HEK293 (cell line): Measurements from ENCODE around the gene PLA2G1B.
A peak's percentile ranks its signal among the peaks of the same experiment; 100 is the strongest.

ENCODE experiments used
- IKZF3 ChIP-seq: fragments of 450-650 bp; IDR thresholded peaks from 2 replicates; pipeline ENCODE4 v1.5.0; 2018; ENCODE audit warnings: missing biosample characterization, mild to moderate bottlenecking, missing genetic modification characterization, moderate library complexity
- KLF1 ChIP-seq: fragments of 450-650 bp; formaldehyde crosslinking; IDR thresholded peaks from 2 replicates; pipeline ENCODE4 v1.5.1; 2016; ENCODE audit warnings: missing biosample characterization, missing genetic modification characterization
- KLF10 ChIP-seq: fragments of 450-650 bp; IDR thresholded peaks from 2 replicates; pipeline ENCODE4 v1.5.1; 2018; ENCODE audit warnings: missing biosample characterization, mild to moderate bottlenecking, missing genetic modification characterization
- KLF16 ChIP-seq: fragments of 450-650 bp; formaldehyde crosslinking; IDR thresholded peaks from 2 replicates; pipeline ENCODE4 v1.5.1; 2017; ENCODE audit warnings: missing biosample characterization, missing genetic modification characterization
- ZBTB20 ChIP-seq: fragments of 450-650 bp; formaldehyde crosslinking; IDR thresholded peaks from 2 replicates; pipeline ENCODE4 v1.5.1; 2016; ENCODE audit warnings: missing biosample characterization, missing genetic modification characterization
- ZBTB21 ChIP-seq: fragments of 450-650 bp; formaldehyde crosslinking; IDR thresholded peaks from 2 replicates; pipeline ENCODE4 v1.5.1; 2017; ENCODE audit warnings: missing biosample characterization, missing genetic modification characterization
- ZEB2 ChIP-seq: fragments of 450-650 bp; formaldehyde crosslinking; IDR thresholded peaks from 2 replicates; pipeline ENCODE4 v1.5.1; 2016; ENCODE audit warnings: missing biosample characterization, missing genetic modification characterization
- ZNF174 ChIP-seq: fragments of 450-650 bp; formaldehyde crosslinking; IDR thresholded peaks from 2 replicates; pipeline ENCODE4 v1.5.0; 2017; ENCODE audit warnings: missing biosample characterization, mild to moderate bottlenecking, missing genetic modification characterization
- ZNF2 ChIP-seq: fragments of 450-650 bp; formaldehyde crosslinking; IDR thresholded peaks from 2 replicates; pipeline ENCODE4 v1.5.1; 2016; ENCODE audit warnings: missing biosample characterization, missing genetic modification characterization
- ZNF24 ChIP-seq: fragments of 450-650 bp; formaldehyde crosslinking; IDR thresholded peaks from 2 replicates; pipeline ENCODE4 v1.5.1; 2016; ENCODE audit warnings: missing biosample characterization, missing genetic modification characterization
- ZNF341 ChIP-seq: fragments of 450-650 bp; formaldehyde crosslinking; IDR thresholded peaks from 2 replicates; pipeline ENCODE4; 2016; ENCODE audit warnings: low read depth, missing biosample characterization, missing genetic modification characterization
- ZNF391 ChIP-seq: fragments of 450-650 bp; formaldehyde crosslinking; IDR thresholded peaks from 2 replicates; pipeline ENCODE4 v1.5.1; 2016; ENCODE audit warnings: low read depth, missing biosample characterization, missing genetic modification characterization, borderline replicate concordance
- ZNF394 ChIP-seq: fragments of 450-650 bp; formaldehyde crosslinking; IDR thresholded peaks from 2 replicates; pipeline ENCODE4 v1.5.1; 2016; ENCODE audit warnings: missing biosample characterization, missing genetic modification characterization, mild to moderate bottlenecking, moderate library complexity, borderline replicate concordance
- ZNF404 ChIP-seq: fragments of 450-650 bp; formaldehyde crosslinking; IDR thresholded peaks from 2 replicates; pipeline ENCODE4 v1.5.1; 2017; ENCODE audit warnings: missing biosample characterization, missing genetic modification characterization
- ZNF629 ChIP-seq: fragments of 450-650 bp; formaldehyde crosslinking; IDR thresholded peaks from 2 replicates; pipeline ENCODE4 v1.5.1; 2017; ENCODE audit warnings: missing biosample characterization, missing genetic modification characterization
- ZNF76 ChIP-seq: fragments of 450-650 bp; formaldehyde crosslinking; IDR thresholded peaks from 2 replicates; pipeline ENCODE4; 2016; ENCODE audit warnings: low read depth, missing biosample characterization, missing genetic modification characterization, borderline replicate concordance
- TF ChIP-seq, protein P1 (sequence below): fragments of 450-650 bp; formaldehyde crosslinking; IDR thresholded peaks from 2 replicates; pipeline ENCODE4 v1.5.1; 2017; ENCODE audit warnings: missing biosample characterization, mild to moderate bottlenecking, missing genetic modification characterization, moderate library complexity
- TF ChIP-seq, protein P2 (sequence below): fragments of 450-650 bp; formaldehyde crosslinking; IDR thresholded peaks from 2 replicates; pipeline ENCODE4 v1.5.1; 2017; ENCODE audit warnings: missing biosample characterization, missing genetic modification characterization
- TF ChIP-seq, protein P3 (sequence below): fragments of 450-650 bp; formaldehyde crosslinking; conservative IDR thresholded peaks from 2 replicates; pipeline ENCODE4 v1.5.1; 2016; ENCODE audit warnings: low read depth, missing biosample characterization, missing genetic modification characterization
- TF ChIP-seq, protein P4 (sequence below): fragments of 450-650 bp; formaldehyde crosslinking; IDR thresholded peaks from 2 replicates; pipeline ENCODE4 v1.5.1; 2016; ENCODE audit warnings: missing biosample characterization, missing genetic modification characterization
- TF ChIP-seq, protein P5 (sequence below): fragments of 450-650 bp; formaldehyde crosslinking; IDR thresholded peaks from 2 replicates; pipeline ENCODE4 v1.5.1; 2016; ENCODE audit warnings: missing biosample characterization, missing genetic modification characterization
- TF ChIP-seq, protein P6 (sequence below): fragments of 450-650 bp; IDR thresholded peaks from 2 replicates; pipeline ENCODE4 v1.5.1; 2018; ENCODE audit warnings: missing biosample characterization, missing genetic modification characterization
- TF ChIP-seq, protein P7 (sequence below): fragments of 450-650 bp; formaldehyde crosslinking; IDR thresholded peaks from 2 replicates; pipeline ENCODE4 v1.5.1; 2016; ENCODE audit warnings: missing biosample characterization, missing genetic modification characterization
- TF ChIP-seq, protein P8 (sequence below): fragments of 450-650 bp; IDR thresholded peaks from 2 replicates; pipeline ENCODE4 v1.5.1; 2018; ENCODE audit warnings: missing biosample characterization, mild to moderate bottlenecking, missing genetic modification characterization

Gene PLA2G1B

DNA sequence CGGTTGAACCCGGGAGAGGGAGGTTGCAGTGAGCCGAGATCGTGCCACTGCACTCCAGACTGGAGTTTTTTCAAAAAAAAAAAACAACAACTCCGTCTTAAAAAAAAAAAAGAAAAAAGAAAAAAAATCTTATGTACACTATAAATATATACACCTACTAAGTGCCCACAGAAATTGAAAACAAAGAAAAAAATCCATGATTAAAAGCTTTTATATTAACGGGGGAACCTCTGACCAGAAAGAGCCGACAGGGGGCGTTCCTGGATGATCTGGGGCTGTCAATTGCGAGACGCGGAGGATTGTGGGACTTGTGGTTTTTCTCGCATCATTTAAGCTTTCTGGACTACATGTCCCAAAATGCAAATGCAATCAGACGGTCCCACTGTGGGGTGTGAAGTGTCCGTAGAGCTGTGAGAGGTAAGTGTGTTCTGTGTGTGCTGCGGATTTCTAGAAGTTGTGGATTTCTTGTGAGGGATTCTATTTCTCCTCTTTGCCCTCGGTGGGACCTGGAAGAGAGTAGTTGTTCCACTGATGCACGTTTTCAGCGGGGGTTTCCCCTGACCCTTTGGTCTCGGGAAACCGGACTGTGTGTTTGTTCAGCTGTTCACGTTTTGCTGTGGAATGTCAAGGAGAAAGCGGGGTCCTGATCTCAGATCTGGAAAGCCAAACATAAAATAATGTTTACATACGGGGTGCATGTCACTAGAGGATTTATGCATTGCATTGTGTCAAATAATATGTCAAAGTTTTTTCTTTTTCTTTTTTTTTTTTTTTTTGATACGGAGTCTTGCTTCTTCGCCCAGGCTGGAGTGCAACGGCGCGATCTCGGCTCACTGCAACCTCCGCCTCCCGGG, 25.4 kb downstream of the PLA2G1B start, which contains the start of gene SIRT4 (continued):
- TF ChIP-seq, protein P1, sequence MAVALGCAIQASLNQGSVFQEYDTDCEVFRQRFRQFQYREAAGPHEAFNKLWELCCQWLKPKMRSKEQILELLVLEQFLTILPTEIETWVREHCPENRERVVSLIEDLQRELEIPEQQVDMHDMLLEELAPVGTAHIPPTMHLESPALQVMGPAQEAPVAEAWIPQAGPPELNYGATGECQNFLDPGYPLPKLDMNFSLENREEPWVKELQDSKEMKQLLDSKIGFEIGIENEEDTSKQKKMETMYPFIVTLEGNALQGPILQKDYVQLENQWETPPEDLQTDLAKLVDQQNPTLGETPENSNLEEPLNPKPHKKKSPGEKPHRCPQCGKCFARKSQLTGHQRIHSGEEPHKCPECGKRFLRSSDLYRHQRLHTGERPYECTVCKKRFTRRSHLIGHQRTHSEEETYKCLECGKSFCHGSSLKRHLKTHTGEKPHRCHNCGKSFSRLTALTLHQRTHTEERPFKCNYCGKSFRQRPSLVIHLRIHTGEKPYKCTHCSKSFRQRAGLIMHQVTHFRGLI (tag by site-specific recombination), result peak; percentile 8; the same call in 1 of the 2 replicates
- TF ChIP-seq ZNF341 (no peak; the same call in none of the 2 replicates), ZNF174 (tag by site-specific recombination) (no peak), ZBTB21 (tag by site-specific recombination) (peak; percentile 25; the same call in 1 of the 2 replicates), KLF1 (tag by site-specific recombination) (peak; percentile 34; the same call in 1 of the 2 replicates), ZEB2 (tag by site-specific recombination) (peak; percentile 83), ZNF391 (tag by site-specific recombination) (peak; percentile 37; the same call in 1 of the 2 replicates), KLF16 (peak; percentile 23; the same call in 1 of the 2 replicates), ZNF76 (tag by site-specific recombination) (peak; percentile 99), ZBTB20 (tag by site-specific recombination) (peak; percentile 82), ZNF394 (tag by site-specific recombination) (peak; percentile 63), ZNF629 (peak; percentile 78), IKZF3 (tag by site-specific recombination) (peak; percentile 75), ZNF404 (no peak), ZNF2 (tag by site-specific recombination) (peak; percentile 94), KLF10 (tag by site-specific recombination) (peak; percentile 75), ZNF24 (peak; percentile 49; the same call in 1 of the 2 replicates)
- TF ChIP-seq, protein P2, sequence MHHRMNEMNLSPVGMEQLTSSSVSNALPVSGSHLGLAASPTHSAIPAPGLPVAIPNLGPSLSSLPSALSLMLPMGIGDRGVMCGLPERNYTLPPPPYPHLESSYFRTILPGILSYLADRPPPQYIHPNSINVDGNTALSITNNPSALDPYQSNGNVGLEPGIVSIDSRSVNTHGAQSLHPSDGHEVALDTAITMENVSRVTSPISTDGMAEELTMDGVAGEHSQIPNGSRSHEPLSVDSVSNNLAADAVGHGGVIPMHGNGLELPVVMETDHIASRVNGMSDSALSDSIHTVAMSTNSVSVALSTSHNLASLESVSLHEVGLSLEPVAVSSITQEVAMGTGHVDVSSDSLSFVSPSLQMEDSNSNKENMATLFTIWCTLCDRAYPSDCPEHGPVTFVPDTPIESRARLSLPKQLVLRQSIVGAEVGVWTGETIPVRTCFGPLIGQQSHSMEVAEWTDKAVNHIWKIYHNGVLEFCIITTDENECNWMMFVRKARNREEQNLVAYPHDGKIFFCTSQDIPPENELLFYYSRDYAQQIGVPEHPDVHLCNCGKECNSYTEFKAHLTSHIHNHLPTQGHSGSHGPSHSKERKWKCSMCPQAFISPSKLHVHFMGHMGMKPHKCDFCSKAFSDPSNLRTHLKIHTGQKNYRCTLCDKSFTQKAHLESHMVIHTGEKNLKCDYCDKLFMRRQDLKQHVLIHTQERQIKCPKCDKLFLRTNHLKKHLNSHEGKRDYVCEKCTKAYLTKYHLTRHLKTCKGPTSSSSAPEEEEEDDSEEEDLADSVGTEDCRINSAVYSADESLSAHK (tag by site-specific recombination), result peak; percentile 40; the same call in 1 of the 2 replicates
- TF ChIP-seq, protein P3, sequence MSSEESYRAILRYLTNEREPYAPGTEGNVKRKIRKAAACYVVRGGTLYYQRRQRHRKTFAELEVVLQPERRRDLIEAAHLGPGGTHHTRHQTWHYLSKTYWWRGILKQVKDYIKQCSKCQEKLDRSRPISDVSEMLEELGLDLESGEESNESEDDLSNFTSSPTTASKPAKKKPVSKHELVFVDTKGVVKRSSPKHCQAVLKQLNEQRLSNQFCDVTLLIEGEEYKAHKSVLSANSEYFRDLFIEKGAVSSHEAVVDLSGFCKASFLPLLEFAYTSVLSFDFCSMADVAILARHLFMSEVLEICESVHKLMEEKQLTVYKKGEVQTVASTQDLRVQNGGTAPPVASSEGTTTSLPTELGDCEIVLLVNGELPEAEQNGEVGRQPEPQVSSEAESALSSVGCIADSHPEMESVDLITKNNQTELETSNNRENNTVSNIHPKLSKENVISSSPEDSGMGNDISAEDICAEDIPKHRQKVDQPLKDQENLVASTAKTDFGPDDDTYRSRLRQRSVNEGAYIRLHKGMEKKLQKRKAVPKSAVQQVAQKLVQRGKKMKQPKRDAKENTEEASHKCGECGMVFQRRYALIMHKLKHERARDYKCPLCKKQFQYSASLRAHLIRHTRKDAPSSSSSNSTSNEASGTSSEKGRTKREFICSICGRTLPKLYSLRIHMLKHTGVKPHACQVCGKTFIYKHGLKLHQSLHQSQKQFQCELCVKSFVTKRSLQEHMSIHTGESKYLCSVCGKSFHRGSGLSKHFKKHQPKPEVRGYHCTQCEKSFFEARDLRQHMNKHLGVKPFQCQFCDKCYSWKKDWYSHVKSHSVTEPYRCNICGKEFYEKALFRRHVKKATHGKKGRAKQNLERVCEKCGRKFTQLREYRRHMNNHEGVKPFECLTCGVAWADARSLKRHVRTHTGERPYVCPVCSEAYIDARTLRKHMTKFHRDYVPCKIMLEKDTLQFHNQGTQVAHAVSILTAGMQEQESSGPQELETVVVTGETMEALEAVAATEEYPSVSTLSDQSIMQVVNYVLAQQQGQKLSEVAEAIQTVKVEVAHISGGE (tag by site-specific recombination), result peak; percentile 48; the same call in 1 of the 2 replicates
- TF ChIP-seq, protein P4, sequence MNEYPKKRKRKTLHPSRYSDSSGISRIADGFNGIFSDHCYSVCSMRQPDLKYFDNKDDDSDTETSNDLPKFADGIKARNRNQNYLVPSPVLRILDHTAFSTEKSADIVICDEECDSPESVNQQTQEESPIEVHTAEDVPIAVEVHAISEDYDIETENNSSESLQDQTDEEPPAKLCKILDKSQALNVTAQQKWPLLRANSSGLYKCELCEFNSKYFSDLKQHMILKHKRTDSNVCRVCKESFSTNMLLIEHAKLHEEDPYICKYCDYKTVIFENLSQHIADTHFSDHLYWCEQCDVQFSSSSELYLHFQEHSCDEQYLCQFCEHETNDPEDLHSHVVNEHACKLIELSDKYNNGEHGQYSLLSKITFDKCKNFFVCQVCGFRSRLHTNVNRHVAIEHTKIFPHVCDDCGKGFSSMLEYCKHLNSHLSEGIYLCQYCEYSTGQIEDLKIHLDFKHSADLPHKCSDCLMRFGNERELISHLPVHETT (tag by site-specific recombination), result peak; percentile 89
- TF ChIP-seq, protein P5, sequence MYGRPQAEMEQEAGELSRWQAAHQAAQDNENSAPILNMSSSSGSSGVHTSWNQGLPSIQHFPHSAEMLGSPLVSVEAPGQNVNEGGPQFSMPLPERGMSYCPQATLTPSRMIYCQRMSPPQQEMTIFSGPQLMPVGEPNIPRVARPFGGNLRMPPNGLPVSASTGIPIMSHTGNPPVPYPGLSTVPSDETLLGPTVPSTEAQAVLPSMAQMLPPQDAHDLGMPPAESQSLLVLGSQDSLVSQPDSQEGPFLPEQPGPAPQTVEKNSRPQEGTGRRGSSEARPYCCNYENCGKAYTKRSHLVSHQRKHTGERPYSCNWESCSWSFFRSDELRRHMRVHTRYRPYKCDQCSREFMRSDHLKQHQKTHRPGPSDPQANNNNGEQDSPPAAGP (tag by site-specific recombination), result peak; percentile 53
- TF ChIP-seq, protein P6, sequence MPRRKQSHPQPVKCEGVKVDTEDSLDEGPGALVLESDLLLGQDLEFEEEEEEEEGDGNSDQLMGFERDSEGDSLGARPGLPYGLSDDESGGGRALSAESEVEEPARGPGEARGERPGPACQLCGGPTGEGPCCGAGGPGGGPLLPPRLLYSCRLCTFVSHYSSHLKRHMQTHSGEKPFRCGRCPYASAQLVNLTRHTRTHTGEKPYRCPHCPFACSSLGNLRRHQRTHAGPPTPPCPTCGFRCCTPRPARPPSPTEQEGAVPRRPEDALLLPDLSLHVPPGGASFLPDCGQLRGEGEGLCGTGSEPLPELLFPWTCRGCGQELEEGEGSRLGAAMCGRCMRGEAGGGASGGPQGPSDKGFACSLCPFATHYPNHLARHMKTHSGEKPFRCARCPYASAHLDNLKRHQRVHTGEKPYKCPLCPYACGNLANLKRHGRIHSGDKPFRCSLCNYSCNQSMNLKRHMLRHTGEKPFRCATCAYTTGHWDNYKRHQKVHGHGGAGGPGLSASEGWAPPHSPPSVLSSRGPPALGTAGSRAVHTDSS (tag by site-specific recombination), result no peak
- TF ChIP-seq, protein P7, sequence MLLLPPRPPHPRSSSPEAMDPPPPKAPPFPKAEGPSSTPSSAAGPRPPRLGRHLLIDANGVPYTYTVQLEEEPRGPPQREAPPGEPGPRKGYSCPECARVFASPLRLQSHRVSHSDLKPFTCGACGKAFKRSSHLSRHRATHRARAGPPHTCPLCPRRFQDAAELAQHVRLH (tag by site-specific recombination), result peak; percentile 76; the same call in 1 of the 2 replicates
- TF ChIP-seq, protein P8, sequence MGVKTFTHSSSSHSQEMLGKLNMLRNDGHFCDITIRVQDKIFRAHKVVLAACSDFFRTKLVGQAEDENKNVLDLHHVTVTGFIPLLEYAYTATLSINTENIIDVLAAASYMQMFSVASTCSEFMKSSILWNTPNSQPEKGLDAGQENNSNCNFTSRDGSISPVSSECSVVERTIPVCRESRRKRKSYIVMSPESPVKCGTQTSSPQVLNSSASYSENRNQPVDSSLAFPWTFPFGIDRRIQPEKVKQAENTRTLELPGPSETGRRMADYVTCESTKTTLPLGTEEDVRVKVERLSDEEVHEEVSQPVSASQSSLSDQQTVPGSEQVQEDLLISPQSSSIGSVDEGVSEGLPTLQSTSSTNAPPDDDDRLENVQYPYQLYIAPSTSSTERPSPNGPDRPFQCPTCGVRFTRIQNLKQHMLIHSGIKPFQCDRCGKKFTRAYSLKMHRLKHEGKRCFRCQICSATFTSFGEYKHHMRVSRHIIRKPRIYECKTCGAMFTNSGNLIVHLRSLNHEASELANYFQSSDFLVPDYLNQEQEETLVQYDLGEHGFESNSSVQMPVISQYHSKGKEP, result no peak
